GM21515 (cell line): ENCODE measurements around the gene SFXN2.
A peak's percentile ranks its signal among the peaks of the same experiment; 100 is the strongest.
"Not testable (repeated sequence)": the region's sequence is repeated elsewhere in the genome, so short reads cannot be mapped to it uniquely, and the experiment has no call there.

ENCODE experiments used
- ATAC-seq: cut with Tn5 transposase; IDR thresholded peaks from one replicate; pipeline ENCODE4 v1.9.1; 2021; ENCODE audit not compliant: unreplicated experiment

The SFXN2 gene

GRCh38 chr10:102714621-102715455 is at the start of gene SFXN2:
SFXN2 (plus strand) TSS chr10:102714636; CDS start chr10:102726637, 12,001 bp downstream.
- peak; percentile 24 for ATAC-seq

GRCh38 chr10:102665904-102666509 is 48.4 kb upstream of the SFXN2 start:
- no peak for ATAC-seq

- not testable (repeated sequence) for ATAC-seq
Observed at GRCh38 chr10:102667411-102667810, 47.0 kb upstream of the SFXN2 start.

- no peak for ATAC-seq
Observed at GRCh38 chr10:102668326-102669107, 45.9 kb upstream of the SFXN2 start.

- ATAC-seq = no peak
Observed at GRCh38 chr10:102669206-102670064, 45.0 kb upstream of the SFXN2 start.

GRCh38 chr10:102670065-102670670 is 44.3 kb upstream of the SFXN2 start:
- ATAC-seq = no peak

GRCh38 chr10:102670871-102671434 is 43.5 kb upstream of the SFXN2 start:
- ATAC-seq = no peak

GRCh38 chr10:102673236-102673818 is 41.1 kb upstream of the SFXN2 start:
- ATAC-seq = no peak

- no peak for ATAC-seq
Observed at GRCh38 chr10:102673819-102674511, 40.5 kb upstream of the SFXN2 start.

- ATAC-seq = no peak
Observed at GRCh38 chr10:102674566-102674965, 39.9 kb upstream of the SFXN2 start.

- ATAC-seq = no peak
Observed at GRCh38 chr10:102675011-102675665, 39.3 kb upstream of the SFXN2 start.

GRCh38 chr10:102675666-102676533 is 38.5 kb upstream of the SFXN2 start:
- ATAC-seq = no peak

GRCh38 chr10:102676534-102677315 is 37.7 kb upstream of the SFXN2 start:
- no peak for ATAC-seq

- ATAC-seq = no peak
Observed at GRCh38 chr10:102677331-102678067, 36.9 kb upstream of the SFXN2 start.

- ATAC-seq = no peak
Observed at GRCh38 chr10:102678068-102678400, 36.4 kb upstream of the SFXN2 start.

- ATAC-seq = no peak
Observed at GRCh38 chr10:102678842-102679289, 35.6 kb upstream of the SFXN2 start.
